Left lobe of liver (tissue), 2 donors: ENCODE data around the gene PAPPA. TPM values are rescaled to one million over a fixed set of nuclear protein-coding genes. Genes with fewer than 3 reads are reported as not detected.

Experiments used
- ATAC-seq: fragments of 200-7000 bp; cut with Tn5 transposase; one replicate; pipeline ENCODE4 v1.9.1; 2020; ENCODE audit warnings: mild to moderate bottlenecking, moderate library complexity
- DNase-seq: peaks from one replicate; pipeline ENCODE4 v3.0.0-alpha.2; 2020; ENCODE audit warnings: low spot score
- total RNA-seq: library from RNA; stranded (reverse); gene quantifications from one replicate; pipeline ENCODE4 v1.2.1, GENCODE V29; 2021
- donor health status: DM: no; HTN: no; CAD: no; lungs with moderate emphysema.
- donor health status: DM: no; HTN: yes; CAD: no.

The PAPPA gene
- total RNA-seq, 1 donor from 2014 or later = 0.13 TPM

DNA sequence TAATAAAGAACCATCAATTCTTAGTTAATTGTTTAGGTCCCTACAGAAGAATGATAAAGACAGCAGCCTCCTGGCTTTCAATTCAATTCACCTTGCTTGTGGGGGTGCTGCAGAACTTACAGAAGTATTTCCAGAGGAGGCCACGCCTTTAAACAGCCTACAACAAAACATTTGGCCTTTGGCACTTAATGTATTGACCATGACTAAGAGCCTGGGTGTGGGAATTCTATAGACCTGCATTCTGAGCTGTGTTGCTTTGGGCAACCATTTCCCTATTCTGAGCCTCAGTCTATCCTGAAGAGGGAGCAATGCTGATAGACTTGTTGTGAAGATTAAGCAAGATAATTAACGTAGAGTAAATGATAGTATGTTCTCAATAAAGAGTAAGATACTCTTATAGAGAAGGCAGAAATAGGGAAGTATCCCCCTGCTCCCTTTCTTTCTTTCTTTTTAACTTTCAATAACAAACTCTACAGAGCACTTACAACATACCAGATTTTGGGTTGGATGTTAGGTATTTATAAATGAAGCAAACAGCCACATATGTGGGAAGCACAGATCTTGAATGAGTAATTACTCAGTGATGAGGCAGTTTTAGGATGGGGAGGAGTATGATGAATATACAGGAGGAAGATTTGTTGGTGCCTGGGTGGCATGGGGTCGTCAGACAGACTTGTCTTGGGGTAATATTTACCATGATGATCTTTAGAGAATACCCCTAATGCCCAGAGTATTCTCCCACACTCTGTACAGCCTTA lies 28.4 kb downstream of the PAPPA start:
- ATAC-seq = no peak

DNA sequence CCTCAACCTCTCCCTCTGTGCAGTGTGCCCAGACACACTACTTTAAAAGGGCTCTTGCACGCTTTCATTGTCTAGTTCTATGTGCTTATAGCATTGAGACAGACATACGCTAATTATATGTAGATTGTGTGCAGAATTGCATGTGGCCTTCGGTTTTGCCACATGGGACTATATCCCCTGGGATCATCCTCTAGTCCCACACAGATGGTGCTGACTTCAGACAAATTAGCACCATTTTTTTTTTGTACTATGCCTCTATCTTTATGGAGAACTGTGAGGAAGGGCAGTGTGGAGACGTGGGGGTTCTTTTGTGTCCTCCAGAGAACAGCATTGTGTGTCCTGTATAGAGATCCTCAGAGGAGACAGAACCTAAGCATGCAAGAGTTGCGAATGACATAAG lies 29.3 kb downstream of the PAPPA start:
- ATAC-seq (no peak), DNase-seq (no peak)

More for the DNA sequence above, 28.4 kb downstream of the PAPPA start:
- no peak for DNase-seq

DNA sequence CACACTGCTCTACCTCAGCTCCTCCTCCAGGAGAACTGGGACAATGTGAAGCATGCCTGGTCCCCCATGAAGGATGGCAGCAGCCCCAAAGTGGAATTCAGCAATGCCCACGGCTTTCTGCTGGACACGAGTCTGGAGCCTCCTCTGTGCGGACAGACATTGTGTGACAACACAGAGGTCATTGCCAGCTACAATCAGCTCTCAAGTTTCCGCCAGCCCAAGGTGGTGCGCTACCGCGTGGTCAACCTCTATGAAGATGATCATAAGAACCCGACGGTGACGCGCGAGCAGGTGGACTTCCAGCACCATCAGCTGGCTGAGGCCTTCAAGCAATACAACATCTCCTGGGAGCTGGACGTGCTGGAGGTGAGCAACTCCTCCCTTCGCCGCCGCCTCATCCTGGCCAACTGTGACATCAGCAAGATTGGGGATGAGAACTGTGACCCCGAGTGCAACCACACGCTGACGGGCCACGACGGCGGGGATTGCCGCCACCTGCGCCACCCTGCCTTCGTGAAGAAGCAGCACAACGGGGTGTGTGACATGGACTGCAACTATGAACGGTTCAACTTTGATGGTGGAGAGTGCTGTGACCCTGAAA lies 34.1 kb downstream of the PAPPA start:
- DNase-seq (no peak), ATAC-seq (no peak)

DNA sequence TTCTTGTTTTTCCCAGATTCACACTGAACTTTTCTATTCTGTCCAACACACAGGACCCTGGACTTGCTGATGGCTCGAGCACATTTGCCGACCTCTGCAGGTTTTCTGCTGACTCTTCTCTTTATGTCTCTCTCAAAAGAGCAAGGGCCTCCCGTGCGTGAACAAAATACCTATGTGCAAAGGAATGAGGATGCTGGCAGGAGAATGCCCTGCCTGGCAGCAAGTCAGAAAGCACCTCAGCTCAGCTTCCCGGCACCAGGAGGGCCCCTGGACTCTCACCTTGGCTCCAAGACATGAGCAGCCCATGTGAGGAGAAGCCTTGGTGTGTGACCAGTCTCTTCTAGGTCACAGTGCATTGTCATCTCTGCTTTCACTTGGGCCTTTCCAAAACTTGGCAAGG lies 36.1 kb downstream of the PAPPA start:
- no peak for ATAC-seq
- no peak for DNase-seq

DNA sequence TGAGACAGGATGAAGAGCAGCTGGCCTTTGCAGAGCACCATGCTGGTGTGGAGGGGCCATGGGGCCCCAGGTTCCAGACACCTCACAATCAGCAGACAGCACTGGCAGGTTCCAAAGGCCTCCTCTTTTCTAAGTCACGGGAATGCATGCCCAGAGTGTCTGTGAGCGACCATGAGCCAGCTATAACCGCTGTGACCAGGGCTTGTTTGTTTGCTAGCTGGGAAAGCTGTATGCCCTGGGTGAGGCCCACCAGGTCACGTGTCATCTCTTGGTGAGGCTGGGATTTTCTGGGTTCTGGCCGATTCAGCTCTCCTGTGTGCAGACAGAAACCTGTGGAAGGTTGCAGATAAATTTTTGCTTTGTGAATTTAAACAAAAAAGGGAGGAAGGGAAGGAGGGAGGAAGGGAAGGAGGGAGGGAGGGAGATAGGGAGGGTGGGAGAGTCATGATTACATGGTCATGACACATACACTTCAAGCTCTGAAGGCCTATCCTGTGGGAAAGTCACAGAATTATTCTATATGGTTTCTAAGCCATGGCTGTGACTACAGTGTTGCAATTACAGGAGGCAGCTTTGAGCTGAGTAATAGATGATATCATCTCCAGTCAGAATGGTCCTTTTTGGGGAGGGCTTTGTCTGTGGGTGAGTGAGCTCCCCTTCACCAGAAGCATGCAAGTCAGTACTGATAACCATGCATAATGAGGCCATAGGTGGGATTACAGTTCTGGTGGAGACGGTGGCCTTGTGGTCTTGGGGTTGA lies 37.2 kb downstream of the PAPPA start:
- ATAC-seq (no peak), DNase-seq (no peak)

DNA sequence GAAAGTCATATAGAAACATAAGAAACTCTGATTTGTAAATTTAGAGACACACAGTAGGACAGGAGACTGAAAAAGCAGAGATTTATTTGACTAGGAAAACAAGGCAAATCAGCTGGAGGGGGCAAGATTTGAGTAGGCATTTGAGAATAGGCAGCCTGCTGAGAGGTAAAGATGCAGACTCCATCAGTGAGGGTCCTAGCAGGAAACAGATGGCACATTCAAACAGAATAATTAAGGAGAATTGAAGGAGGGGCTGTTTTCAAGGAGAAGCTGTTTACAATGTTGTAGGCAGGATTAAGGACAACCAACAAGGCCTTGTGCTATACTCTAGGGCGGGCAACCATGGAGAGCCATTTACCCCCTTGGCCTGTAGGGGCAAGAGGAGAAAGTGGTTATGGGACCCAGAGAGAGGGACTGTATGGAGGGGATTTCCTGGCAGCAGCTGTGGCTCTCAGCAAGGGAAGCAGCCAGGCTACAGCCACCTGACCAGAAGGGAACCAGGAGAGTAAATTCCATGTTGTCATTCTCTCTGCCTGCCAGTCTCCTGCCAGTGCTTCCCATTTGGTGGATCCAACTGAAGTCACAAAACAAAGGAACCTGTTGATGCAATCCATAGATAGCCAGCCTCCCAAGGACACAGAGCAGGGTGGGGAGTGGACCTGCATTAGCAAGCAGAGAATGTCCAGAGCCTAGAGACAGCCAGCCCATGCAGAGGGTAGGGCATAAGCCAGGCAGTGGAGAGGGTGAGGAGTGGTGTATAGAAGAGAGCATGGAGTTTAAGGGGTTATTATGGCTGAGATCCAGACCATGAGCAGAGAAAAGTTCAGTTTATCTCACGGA lies 38.2 kb downstream of the PAPPA start:
- no peak for DNase-seq
- no peak for ATAC-seq

DNA sequence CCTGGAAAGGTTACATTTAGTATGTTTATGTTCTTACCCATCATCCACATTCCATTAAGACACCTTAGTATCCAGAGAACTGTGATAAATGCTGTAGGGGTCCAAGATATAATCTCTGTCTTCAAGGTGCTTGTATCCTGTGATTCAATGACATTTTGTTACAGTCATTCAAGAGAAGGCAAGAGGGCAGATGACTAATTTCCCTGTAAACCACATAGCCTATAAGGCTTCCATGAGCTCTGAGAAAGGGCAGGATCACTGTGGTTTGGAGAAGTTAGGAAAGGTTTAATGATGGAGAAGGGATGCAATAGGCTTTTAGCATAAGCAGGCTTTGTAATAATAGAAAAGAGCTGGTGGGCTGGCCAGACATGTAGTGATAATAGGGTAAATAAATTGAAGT lies 40.0 kb downstream of the PAPPA start:
- DNase-seq (no peak), ATAC-seq (no peak)

DNA sequence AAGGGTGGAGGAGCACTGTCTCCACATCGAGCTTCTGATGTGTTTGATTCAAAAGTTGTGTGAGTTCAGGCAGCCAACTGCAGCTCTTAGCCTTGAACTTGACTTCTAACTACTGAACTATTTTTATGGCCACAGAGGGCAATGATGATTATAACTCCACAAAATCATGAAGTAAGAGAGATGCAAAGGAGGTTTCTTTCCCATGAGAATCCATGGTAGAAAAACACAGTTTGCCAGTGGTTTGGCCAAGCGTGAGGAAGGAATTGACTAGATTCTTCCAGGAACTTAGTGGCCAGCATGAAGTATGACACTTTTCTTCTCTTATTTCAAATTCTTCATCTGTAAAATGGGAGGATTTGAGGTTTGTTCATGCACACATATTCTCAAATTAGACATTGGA lies 43.2 kb downstream of the PAPPA start:
- DNase-seq (no peak), ATAC-seq (no peak)

DNA sequence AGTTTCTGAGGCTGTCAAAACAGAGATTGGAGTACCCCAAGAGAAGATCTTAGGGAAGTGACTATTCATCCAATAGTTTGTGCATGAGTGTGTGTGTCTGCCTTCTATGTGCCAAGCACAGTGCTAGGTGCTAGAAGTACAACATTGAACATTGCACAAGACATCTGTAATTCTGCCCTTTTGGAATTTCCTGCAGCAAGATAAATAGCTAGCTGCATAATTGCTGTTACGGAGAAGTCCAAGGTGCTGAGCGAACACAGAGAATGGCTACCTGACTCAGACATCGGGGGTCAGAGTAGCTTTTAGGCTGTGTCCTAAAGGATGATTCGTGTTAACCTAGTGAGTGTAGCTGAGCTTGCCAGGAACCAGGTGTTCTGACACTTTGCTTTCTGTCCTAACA lies 44.8 kb downstream of the PAPPA start:
- DNase-seq (no peak), ATAC-seq (peak; percentile 83)

DNA sequence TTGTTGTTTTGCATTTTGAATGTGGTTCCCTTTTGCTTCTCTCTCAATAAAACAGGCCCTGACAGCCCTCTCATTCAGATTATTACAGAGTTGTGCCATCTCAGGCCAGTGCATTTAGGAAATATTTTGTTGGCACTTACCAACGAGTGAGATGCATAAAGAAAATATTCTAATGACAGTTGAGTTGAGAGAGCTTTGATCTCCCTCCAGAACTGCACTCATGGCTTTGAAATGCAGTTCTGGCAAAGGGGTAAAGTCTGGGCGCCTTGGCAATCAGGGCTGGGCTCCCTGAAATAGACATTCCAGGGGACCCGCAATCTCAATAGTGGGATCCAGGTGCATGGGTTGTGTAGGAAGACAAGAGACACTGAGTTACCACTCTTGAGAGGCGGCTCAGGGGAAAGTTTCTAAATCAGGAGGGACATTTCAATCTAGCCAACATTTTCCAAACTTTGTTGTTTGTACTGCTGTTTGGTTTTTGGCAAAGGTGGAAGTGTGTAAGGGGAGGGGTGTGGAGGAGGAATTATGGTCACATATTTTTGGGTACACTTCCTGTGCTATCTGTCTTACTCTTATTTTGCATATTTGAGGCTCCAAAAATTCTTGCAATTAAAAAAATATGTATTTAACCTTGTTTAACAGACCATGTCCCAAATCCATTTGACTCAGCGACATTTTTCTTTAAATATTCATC lies 48.8 kb downstream of the PAPPA start:
- DNase-seq = no peak
- ATAC-seq = peak; percentile 63

DNA sequence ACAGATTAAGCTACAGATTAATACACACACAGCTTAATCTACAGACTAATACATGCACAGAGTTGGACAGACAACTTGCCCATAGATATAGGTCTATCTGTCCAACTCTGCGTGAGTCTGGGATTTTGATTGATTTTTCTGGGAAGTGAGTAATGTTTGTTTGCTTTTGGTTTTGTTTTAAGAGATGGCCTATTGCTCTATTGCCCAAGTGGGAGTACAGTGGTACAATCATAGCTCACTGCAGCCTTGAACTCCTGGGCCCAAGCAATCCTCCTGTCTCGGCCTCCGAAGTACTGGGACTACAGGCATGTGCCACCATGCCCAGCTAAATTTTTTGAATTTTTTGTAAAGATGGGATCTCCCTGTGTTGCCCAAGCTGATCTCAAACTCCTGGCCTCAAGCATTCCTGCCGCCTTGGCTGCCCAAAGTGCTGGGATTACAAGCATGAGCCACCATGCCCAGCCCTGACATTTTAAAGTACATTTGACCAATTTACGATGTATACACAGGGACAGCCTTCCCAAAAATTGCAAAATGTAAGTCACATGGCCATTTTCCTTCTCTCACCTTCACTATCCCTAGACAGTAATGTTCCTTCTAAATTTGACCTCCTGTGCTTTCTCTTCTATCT lies 50.8 kb downstream of the PAPPA start:
- ATAC-seq (peak; percentile 76), DNase-seq (no peak)

DNA sequence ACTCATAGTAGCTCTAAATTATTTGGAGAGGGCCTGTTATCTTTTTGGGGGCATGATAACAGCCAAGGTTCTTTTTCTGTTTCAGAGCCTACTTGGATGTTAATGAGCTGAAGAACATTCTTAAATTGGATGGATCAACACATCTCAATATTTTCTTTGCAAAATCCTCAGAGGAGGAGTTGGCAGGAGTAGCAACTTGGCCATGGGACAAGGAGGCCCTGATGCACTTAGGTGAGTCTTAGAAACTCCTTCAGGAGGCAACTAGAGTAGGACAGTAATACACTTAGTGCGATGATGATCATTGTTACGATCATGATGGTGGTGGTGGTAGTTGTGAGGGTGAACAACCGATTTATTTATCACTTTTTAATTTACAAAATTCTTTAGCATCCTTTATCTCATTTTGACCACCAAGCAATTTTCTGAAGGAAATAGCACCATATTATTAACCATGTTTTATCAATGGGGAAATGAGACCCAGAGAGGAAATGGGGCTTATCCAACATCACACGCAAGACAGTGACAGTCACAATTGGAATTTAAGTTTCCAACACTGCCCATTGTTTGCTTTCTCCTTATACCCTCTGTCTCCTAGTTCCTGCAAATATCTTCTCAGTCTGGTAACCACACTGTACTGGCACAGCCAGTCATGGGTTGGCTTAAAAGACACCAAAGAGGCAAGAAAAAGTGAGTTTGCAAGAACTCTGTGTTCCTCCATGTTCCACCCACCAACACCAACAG lies 54.0 kb downstream of the PAPPA start:
- no peak for DNase-seq
- no peak for ATAC-seq

DNA sequence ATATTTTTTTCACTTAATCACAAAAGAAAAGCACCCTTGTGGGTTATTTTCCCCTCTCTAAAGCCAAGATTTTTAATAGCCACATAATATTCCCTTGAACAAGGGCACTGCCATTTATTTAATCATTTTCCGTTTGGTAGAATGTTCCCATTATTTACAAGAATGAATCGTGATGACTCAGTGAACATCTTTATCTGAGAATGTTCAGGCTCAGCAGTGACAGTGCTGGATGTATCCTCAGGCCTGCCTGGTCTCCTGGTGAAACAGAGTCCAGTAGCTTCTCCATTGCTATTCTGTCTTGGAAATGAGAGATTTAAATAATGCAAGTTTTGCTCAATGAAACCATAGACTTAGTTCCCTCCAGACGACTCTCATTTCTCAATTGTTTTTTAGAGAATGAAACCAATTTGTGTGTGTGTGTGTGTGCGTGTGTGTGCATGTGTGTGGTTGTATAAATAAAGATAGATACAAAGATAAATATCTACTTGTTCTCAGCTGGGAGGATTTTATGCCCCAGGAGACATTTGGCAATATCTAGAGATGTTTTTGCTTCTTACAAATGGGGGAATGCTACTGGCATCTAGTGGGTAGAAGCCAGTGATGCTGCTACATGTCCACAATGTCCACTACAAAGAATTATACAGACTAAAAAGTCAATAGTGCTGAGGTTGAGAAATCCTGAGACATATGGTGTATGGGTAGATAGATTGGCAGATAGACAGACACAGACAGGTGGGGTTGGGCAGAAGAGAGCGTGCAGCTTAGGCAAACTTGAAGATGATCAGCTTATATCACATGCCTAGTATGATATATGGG lies 55.0 kb downstream of the PAPPA start:
- DNase-seq (no peak), ATAC-seq (no peak)

DNA sequence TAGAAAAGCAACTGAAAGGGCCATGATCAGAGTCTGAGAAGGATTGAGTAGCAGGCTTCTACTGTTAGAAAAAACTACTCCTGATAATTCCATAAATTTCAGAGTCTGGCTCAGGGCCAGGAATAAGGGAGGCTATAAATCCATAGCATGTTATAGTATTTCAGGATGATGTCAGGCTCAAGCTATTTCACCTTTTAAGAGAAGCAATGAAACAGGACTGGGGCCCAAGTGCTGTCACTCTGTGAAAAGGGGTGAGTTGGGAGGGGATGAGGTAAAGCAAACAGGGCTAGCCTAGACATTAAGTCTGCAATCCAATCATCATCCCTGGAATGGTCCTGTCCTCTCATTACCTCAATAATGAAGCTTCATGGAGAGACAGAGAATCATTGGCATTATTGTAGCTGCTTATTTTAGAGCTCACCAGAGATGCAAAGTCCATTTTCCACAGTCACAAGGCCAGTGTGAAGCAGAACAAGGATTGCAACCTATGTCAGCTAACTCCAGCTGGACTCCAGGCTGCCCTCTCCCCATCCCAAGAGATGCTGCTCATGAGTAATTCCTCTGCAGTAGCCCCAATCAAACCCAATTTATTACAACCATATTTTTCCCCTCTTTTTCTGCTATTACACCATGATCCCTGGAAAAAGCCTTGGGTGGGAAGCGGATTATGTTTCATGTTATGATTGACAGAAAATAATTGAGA lies 56.0 kb downstream of the PAPPA start:
- ATAC-seq (no peak), DNase-seq (no peak)

DNA sequence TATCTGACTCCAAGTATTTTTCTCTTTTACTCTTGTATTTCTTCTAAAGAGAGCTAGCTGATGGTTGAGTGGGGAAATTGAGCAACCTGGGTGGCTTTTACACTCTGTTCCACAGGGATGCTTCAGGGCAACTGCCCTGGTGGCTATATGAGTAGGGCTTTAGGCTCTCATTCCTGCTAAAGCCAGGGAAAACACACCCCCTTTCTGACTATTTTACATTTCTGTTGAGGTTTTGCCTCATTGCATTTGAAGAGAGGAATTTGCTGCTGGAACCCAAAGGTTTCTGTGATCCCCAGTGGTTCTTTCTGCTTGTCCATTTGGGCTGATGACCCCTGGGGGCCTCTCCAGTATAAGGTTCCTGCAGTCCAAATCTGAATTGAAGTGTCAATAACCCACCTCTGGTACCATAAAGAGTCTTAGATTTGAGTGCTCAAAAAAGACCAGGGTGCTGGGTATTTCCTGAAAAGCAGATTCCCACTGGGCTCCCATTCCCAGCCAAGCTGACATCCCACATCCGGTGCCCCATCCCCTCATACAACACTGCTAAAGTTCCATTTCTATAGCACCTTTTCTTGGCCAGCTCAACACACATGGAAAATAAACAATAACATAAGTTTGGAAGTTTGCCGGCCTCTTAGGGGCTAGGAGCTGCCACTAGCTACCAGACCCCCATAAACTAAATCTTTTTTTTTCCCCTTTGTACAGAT lies 59.5 kb downstream of the PAPPA start:
- ATAC-seq (no peak), DNase-seq (no peak)

DNA sequence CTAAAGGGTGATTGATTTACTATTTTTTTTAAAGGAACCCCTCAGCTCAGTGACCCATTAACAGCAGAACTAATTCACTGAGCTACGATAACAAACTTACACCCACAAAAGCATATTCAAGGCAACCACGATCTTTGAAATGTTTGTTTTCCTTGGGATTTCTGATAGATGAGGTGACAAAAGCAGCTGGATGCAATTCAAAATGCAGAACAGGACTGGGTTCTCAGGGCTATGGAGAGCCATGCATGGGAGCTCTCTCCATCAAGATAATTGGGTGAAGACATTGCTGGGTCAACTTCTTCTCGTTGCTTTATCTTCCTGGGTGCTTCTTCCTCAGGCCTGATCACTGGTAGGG lies 60.1 kb downstream of the PAPPA start:
- DNase-seq (no peak), ATAC-seq (no peak)

DNA sequence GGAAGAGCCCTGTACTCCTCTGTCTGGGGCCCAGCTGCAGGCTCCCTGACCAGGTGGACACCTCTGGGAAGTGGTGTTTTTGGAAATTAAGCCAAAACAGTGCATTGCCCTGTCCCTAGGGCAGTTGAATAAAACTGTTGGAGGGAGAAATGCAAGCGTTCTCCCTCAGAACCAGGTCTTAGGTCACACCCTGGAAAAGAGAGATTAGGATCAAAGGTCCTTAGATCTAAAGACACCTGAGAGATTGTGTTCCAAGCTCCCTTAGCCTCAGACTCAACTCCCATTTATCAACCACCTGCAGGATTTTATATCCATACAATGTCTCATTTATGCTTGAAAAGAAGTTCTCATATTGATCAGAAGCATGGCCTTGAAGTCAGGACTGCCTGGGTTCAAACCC lies 64.8 kb downstream of the PAPPA start:
- no peak for DNase-seq
- ATAC-seq = no peak
